Measurements from ENCODE around the gene SCML1. TPM values are rescaled to one million over a fixed set of nuclear protein-coding genes. Genes with fewer than 3 reads are reported as not detected.

Gene SCML1
- total and polyA plus RNA-seq, 2 of the 8 experiments (the other 6 are each of a cell fraction or from before 2014, with no cell fraction given): 2.2 to 2.5 TPM

- Histone ChIP-seq H4K20me1 (replicated peaks in 1 of 2; ENCODE audit: control insufficient read depth in 1 of 2, insufficient read depth in 2 of 2, low read length in 2 of 2) (peaks cover 0 to 2% of the 10 kb centered on the region in 2 experiments), H3K23ac (ENCODE audit: insufficient read length) (no peak overlapping the region), H3K36me3 (ENCODE audit: control insufficient read depth in 2 of 4, insufficient read depth in 4 of 4, low read length in 3 of 4) (no peaks in the 10 kb centered on the region), H3K27me3 (replicated peaks in 1 of 4; ENCODE audit: control insufficient read depth in 3 of 4, extremely low read depth in 1 of 4, insufficient read depth in 3 of 4, low read length in 3 of 4) (peaks cover 0 to 16% (median 8%) of the 10 kb centered on the region in 4 experiments; a peak in 5 of 7 replicates), H3K56ac (replicated peaks; ENCODE audit: insufficient read length, low read depth, low read length) (no peak overlapping the region), H2AFZ (ENCODE audit: low read length) (no peak overlapping the region), H3K79me2 (ENCODE audit: control insufficient read depth in 1 of 2, insufficient read depth in 2 of 2, low read length in 2 of 2) (no peaks in the 10 kb centered on the region), H2BK15ac (ENCODE audit: low read length) (no peak overlapping the region), H3K9ac (replicated peaks in 1 of 4; ENCODE audit: extremely low read depth in 1 of 4, low read depth in 3 of 4, low read length in 3 of 4) (no peak overlapping the region; a peak in 1 of 7 replicates), H3K79me1 (ENCODE audit: low read depth, low read length) (no peaks in the 10 kb centered on the region), H3K4ac (replicated peaks; ENCODE audit: insufficient read length, low read depth, low read length) (no peak overlapping the region), H4K8ac (ENCODE audit: extremely low read depth, insufficient read depth, low read length) (no peak overlapping the region), H2BK20ac (ENCODE audit: low read length) (no peak overlapping the region), H3K4me3 (ENCODE audit: extremely low read depth in 1 of 4, insufficient read depth in 2 of 4, low read depth in 3 of 4, low read length in 4 of 4) (peak overlapping the region; percentile 42 to 66 (median 48)), H4K91ac (replicated peaks; ENCODE audit: insufficient read length, low read length) (no peak overlapping the region), H2AK5ac (ENCODE audit: low read depth, low read length) (no peak overlapping the region), H3K4me1 (replicated peaks in 1 of 4; ENCODE audit: control insufficient read depth in 3 of 4, insufficient read depth in 4 of 4, low read length in 3 of 4) (peaks cover 0 to 2% (median 0%) of the 10 kb centered on the region in 4 experiments; a peak in 1 of 7 replicates), H3K9me3 (ENCODE audit: insufficient read depth in 2 of 2, low read depth in 1 of 2, low read length in 1 of 2) (no peaks in the 10 kb centered on the region), H3K27ac (ENCODE audit: low read depth, low read length) (no peak overlapping the region), H3K4me2 (ENCODE audit: insufficient read depth in 1 of 2, low read depth in 2 of 2, low read length in 2 of 2) (peak overlapping the region; percentile 83 to 96), H2BK5ac (ENCODE audit: low read depth, low read length) (no peak overlapping the region), H2BK120ac (replicated peaks; ENCODE audit: low read depth, low read length) (no peak overlapping the region), H2BK12ac (ENCODE audit: low read depth, low read length) (no peak overlapping the region), H4K5ac (ENCODE audit: insufficient read length, low read depth, low read length) (no peak overlapping the region), H3K23me2 (ENCODE audit: low read depth, low read length) (peaks cover 2% of the 10 kb centered on the region; the same call in 1 of the 2 replicates), H3K14ac (ENCODE audit: insufficient read length) (no peak overlapping the region), H3K18ac (ENCODE audit: extremely low read depth, low read length) (no peak overlapping the region)
- ChIA-PET CTCF (ENCODE audit: partially characterized antibody) (no interaction called here), POLR2A (ENCODE audit: partially characterized antibody) (no interaction called here)
- DNase-seq (ENCODE audit: low read depth in 1 of 2, low spot score in 2 of 2): no peak
- FAIRE-seq: no peak
- TF ChIP-seq RNF2 (IDR thresholded peaks at IDR 0.05; ENCODE audit: borderline replicate concordance, low read depth, low read length, missing control alignments, poor library complexity, severe bottlenecking) (peak; percentile 29), CBX8 (IDR thresholded peaks at IDR 0.05; ENCODE audit: borderline replicate concordance, low read depth, low read length) (no peak)
- WGBS, 2 experiments (ENCODE audit: extremely low coverage in 1 of 2, insufficient coverage in 1 of 2, insufficient read length in 1 of 2, insufficient replicate concordance in 2 of 2, low coverage in 1 of 2, low lambda C conversion rate in 2 of 2, missing lambda C conversion rate in 1 of 2): 3% methylated on average over 15 of the region's 15 CpGs; no CpG with 5 or more reads in 1 of the 2 experiments
Measured at GRCh38 chrX:17737710-17737985, 355 bp downstream of the SCML1 start.
